ENCODE data around the gene MAPRE3. TPM values are rescaled to one million over a fixed set of nuclear protein-coding genes. Genes with fewer than 3 reads are reported as not detected.

The MAPRE3 gene
- total RNA-seq, 1 experiment from 2014 or later, result 10.3 TPM

DNA sequence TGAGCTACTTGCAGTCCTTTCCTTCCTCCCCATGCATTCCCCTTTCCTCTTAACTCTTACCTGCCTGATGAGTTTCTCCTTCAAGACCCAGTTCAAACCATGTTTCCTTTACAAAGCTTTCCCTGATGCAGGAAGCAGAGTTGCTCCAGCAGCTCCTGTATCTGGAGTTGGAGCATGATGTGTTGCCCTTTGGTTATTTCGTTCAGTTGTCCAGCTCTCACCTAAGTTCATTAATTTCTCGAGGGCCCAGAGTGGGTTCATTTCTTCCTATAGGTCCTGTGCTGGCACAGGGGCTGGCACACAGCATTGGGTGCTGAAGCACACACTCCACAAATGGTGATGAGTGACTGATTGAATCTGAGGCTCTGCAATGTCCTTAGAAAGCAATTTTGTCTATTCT is 39.3 kb downstream of the MAPRE3 start:
- Mint-ChIP-seq H3K9me3 (peaks cover 24% of the 10 kb centered on the region), H3K27ac (no peak overlapping the region), H3K27me3 (ENCODE audit: low read depth) (peaks cover 11% of the 10 kb centered on the region; the same call in 1 of the 2 replicates), H3K4me3 (no peak overlapping the region), H3K36me3 (peaks cover 21% of the 10 kb centered on the region), H3K4me1 (no peaks in the 10 kb centered on the region)
- POLR2A ChIA-PET, result no interaction called here
- no peak for ATAC-seq
- no peak for DNase-seq (ENCODE audit: low spot score)
- CTCF ChIA-PET, result interaction anchor here (0.7 to 2.8 kb wide), 5 partner anchors 12 to 163 kb away, joined by 3 to 22 read pairs (median 3); no protein-coding TSS in a partner anchor
- TF ChIP-seq PRRX2 (CRISPR knock-in tag; IDR thresholded peaks at IDR 0.05), result no peak
- TF ChIP-seq GRHL2 (CRISPR knock-in tag; IDR thresholded peaks at IDR 0.05; ENCODE audit: insufficient replicate concordance, severe bottlenecking), result no peak
- TF ChIP-seq MYBL2 (CRISPR knock-in tag; IDR thresholded peaks at IDR 0.05), result no peak
- no peak for TF ChIP-seq FOXK1 (CRISPR knock-in tag; IDR thresholded peaks at IDR 0.05)
- no peak for TF ChIP-seq ZMAT4 (CRISPR knock-in tag; IDR thresholded peaks at IDR 0.05)
- TF ChIP-seq TEAD1 (CRISPR knock-in tag; IDR thresholded peaks at IDR 0.05), result no peak
- no peak for TF ChIP-seq JAZF1 (CRISPR knock-in tag; IDR thresholded peaks at IDR 0.05)
- TF ChIP-seq, protein P1, sequence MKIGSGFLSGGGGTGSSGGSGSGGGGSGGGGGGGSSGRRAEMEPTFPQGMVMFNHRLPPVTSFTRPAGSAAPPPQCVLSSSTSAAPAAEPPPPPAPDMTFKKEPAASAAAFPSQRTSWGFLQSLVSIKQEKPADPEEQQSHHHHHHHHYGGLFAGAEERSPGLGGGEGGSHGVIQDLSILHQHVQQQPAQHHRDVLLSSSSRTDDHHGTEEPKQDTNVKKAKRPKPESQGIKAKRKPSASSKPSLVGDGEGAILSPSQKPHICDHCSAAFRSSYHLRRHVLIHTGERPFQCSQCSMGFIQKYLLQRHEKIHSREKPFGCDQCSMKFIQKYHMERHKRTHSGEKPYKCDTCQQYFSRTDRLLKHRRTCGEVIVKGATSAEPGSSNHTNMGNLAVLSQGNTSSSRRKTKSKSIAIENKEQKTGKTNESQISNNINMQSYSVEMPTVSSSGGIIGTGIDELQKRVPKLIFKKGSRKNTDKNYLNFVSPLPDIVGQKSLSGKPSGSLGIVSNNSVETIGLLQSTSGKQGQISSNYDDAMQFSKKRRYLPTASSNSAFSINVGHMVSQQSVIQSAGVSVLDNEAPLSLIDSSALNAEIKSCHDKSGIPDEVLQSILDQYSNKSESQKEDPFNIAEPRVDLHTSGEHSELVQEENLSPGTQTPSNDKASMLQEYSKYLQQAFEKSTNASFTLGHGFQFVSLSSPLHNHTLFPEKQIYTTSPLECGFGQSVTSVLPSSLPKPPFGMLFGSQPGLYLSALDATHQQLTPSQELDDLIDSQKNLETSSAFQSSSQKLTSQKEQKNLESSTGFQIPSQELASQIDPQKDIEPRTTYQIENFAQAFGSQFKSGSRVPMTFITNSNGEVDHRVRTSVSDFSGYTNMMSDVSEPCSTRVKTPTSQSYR (CRISPR knock-in tag; IDR thresholded peaks at IDR 0.05), result no peak
- no peak for TF ChIP-seq RORB (CRISPR knock-in tag; IDR thresholded peaks at IDR 0.05)
- TF ChIP-seq ESRRA (CRISPR knock-in tag; IDR thresholded peaks at IDR 0.05; ENCODE audit: borderline replicate concordance), result no peak
- TF ChIP-seq GABPB1 (CRISPR knock-in tag; IDR thresholded peaks at IDR 0.05), result no peak
- TF ChIP-seq, protein P2, sequence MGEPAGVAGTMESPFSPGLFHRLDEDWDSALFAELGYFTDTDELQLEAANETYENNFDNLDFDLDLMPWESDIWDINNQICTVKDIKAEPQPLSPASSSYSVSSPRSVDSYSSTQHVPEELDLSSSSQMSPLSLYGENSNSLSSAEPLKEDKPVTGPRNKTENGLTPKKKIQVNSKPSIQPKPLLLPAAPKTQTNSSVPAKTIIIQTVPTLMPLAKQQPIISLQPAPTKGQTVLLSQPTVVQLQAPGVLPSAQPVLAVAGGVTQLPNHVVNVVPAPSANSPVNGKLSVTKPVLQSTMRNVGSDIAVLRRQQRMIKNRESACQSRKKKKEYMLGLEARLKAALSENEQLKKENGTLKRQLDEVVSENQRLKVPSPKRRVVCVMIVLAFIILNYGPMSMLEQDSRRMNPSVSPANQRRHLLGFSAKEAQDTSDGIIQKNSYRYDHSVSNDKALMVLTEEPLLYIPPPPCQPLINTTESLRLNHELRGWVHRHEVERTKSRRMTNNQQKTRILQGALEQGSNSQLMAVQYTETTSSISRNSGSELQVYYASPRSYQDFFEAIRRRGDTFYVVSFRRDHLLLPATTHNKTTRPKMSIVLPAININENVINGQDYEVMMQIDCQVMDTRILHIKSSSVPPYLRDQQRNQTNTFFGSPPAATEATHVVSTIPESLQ (CRISPR knock-in tag; IDR thresholded peaks at IDR 0.05), result no peak

DNA sequence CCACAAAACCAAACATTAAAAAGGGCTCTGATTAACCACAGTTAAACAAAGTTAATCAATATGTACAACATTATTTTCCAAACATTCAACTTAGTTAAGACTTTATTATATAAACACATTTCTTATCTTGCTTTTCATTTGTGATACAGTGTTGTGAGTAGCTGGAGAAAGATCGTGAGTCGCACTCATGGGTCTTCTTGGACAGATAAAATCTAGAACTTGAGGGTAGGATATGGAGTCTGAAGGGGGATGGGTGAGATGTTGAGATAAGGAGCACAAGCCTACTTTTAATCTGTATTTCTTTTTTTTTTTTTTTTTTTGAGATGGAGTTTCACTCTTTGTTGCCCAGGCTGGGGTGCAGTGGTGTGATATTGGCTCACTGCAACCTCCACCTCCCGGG is 39.7 kb downstream of the MAPRE3 start:
- peaks cover 11% of the 10 kb centered on the region; the same call in 1 of the 2 replicates for H3K27me3 Mint-ChIP-seq (ENCODE audit: low read depth)
- H3K36me3 Mint-ChIP-seq, result peaks cover 21% of the 10 kb centered on the region
- TF ChIP-seq SOX15 (CRISPR knock-in tag; IDR thresholded peaks at IDR 0.05), result no peak
- TF ChIP-seq, protein P3, sequence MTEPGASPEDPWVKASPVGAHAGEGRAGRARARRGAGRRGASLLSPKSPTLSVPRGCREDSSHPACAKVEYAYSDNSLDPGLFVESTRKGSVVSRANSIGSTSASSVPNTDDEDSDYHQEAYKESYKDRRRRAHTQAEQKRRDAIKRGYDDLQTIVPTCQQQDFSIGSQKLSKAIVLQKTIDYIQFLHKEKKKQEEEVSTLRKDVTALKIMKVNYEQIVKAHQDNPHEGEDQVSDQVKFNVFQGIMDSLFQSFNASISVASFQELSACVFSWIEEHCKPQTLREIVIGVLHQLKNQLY (CRISPR knock-in tag; IDR thresholded peaks at IDR 0.05), result no peak
- no peak for TF ChIP-seq ZNF138 (CRISPR knock-in tag; conservative IDR thresholded peaks at IDR 0.05)
- TF ChIP-seq FOXK1 (CRISPR knock-in tag; IDR thresholded peaks at IDR 0.05), result no peak
- no peak for TF ChIP-seq USF1 (CRISPR knock-in tag; IDR thresholded peaks at IDR 0.05)
- no peak for TF ChIP-seq PRRX2 (CRISPR knock-in tag; IDR thresholded peaks at IDR 0.05)
- TF ChIP-seq, protein P2 (CRISPR knock-in tag; IDR thresholded peaks at IDR 0.05), result no peak
- no peak for ATAC-seq
- POLR2A ChIA-PET, result no interaction called here
- CTCF ChIA-PET, result interaction anchor here (0.5 to 2.8 kb wide), 7 partner anchors 11 to 164 kb away, joined by 3 to 22 read pairs (median 4); no protein-coding TSS in a partner anchor
- DNase-seq (ENCODE audit: low spot score), result no peak
- no peak overlapping the region for H3K4me3 Mint-ChIP-seq
- no peaks in the 10 kb centered on the region for H3K4me1 Mint-ChIP-seq
- no peak overlapping the region for H3K27ac Mint-ChIP-seq
- peaks cover 24% of the 10 kb centered on the region for H3K9me3 Mint-ChIP-seq

Measured in WTC11 (cell line).